Esophagus muscularis mucosa (tissue), 4 donors: ENCODE measurements around the gene CD6. TPM values are rescaled to one million over a fixed set of nuclear protein-coding genes. Genes with fewer than 3 reads are reported as not detected.

ENCODE experiments used
- DNase-seq: peaks from one replicate; pipeline ENCODE4 v3.0.0-alpha.2; 2017; ENCODE audit errors: extremely low spot score
- H3K27ac ChIP-seq, 4 donors: fragments of 200-600 bp; sonication (generic); replicated peaks in 1 of 4; 1 replicate in 3 of 4; 2 replicates in 1 of 4; pipeline ENCODE4 v1.5.1; 2016 to 2019; ENCODE audit warnings: mild to moderate bottlenecking in 1 of 4
- H3K27me3 ChIP-seq, 4 donors: fragments of 200-600 bp; sonication (generic); one replicate each; pipeline versions ENCODE4 v1.5.1 to v1.6.0; 2016 to 2019
- H3K36me3 ChIP-seq, 4 donors: fragments of 200-600 bp; sonication (generic); one replicate each; pipeline ENCODE4 v1.5.1; 2016 to 2019
- H3K4me1 ChIP-seq, 4 donors: fragments of 200-600 bp; sonication (generic); one replicate each; pipeline ENCODE4 v1.5.1; 2016 to 2019
- H3K4me3 ChIP-seq, 4 donors: fragments of 200-600 bp; sonication (generic); 1 replicate in 2 of 4; 2 replicates in 2 of 4; pipeline ENCODE4 v1.5.1; 2016 to 2019; ENCODE audit warnings: mild to moderate bottlenecking in 4 of 4, moderate library complexity in 1 of 4
- H3K9me3 ChIP-seq, 4 donors: fragments of 200-600 bp; sonication (generic); 1 replicate in 3 of 4; 2 replicates in 1 of 4; pipeline ENCODE4 v1.5.1; 2016 to 2019
- EP300 ChIP-seq: sonication (generic); formaldehyde crosslinking; IDR thresholded peaks from one replicate; pipeline ENCODE4 v1.6.1; 2017; ENCODE audit warnings: antibody characterized with exemption
- POLR2A ChIP-seq: fragments of 450-650 bp; IDR thresholded peaks from one replicate; pipeline ENCODE4 v1.6.1; 2017; ENCODE audit warnings: antibody characterized with exemption, moderate library complexity, mild to moderate bottlenecking, low read depth
- POLR2AphosphoS5 ChIP-seq, 2 donors: sonication (generic); formaldehyde crosslinking; IDR thresholded peaks; one replicate each; pipeline ENCODE4 v1.6.1; 2017; ENCODE audit warnings: antibody characterized with exemption in 2 of 2
- WGBS: methylation state at CpG from one replicate; pipeline ENCODE4 v1.1.5; 2018; 5-methylcytosine and 5-hydroxymethylcytosine counted together
- intact Hi-C: fragments of 100-400 bp; cut with DNase I; formaldehyde crosslinking; loops from one replicate; pipeline ENCODE4 v1.15.1; 2023
- total RNA-seq, 4 donors: library from RNA; depleted of rRNA; stranded (reverse); fragments of >200 nt; gene quantifications; one replicate each; pipeline versions ENCODE4 v1.1.0 to v1.2.1, GENCODE V29; 2016
- TF ChIP-seq, protein P1 (sequence below), 3 experiments: fragments of 200-600 bp in 2 of 3; fragments of 450-650 bp in 1 of 3; sonication (generic) in 2 of 3; IDR thresholded peaks; one replicate each; pipeline ENCODE4 v1.5.1; 2017 to 2019; ENCODE audit warnings: antibody characterized with exemption in 3 of 3, mild to moderate bottlenecking in 2 of 3, moderate library complexity in 1 of 3

Gene CD6
- total RNA-seq, 4 donors from 2014 or later = 0.32 to 2.2 (median 1.3) TPM; not detected in 1

DNA sequence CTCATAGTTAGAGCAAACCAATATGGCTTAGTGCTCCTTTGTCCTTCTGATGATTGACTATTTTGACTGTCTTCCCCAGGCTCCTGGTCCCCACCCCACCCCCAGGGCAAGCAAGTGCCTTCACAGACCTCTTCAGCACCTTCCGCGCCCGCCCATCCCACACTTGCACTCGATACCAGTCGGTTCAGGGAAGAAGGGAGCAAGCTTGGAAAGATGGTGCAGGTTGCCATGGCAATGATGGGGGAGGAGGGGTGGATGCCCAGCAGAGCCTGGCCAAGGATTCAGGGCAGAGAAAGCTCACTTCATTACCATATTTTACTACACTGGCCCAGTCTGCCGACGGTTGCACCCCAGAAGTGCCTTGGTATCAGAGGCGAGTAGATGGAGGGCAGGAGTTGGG is 45.0 kb upstream of the CD6 start:
- intact Hi-C loops = no loop called here
- TF ChIP-seq EP300 = no peak
- TF ChIP-seq POLR2AphosphoS5 (IDR thresholded peaks at IDR 0.05) = no peak
- TF ChIP-seq, protein P1, sequence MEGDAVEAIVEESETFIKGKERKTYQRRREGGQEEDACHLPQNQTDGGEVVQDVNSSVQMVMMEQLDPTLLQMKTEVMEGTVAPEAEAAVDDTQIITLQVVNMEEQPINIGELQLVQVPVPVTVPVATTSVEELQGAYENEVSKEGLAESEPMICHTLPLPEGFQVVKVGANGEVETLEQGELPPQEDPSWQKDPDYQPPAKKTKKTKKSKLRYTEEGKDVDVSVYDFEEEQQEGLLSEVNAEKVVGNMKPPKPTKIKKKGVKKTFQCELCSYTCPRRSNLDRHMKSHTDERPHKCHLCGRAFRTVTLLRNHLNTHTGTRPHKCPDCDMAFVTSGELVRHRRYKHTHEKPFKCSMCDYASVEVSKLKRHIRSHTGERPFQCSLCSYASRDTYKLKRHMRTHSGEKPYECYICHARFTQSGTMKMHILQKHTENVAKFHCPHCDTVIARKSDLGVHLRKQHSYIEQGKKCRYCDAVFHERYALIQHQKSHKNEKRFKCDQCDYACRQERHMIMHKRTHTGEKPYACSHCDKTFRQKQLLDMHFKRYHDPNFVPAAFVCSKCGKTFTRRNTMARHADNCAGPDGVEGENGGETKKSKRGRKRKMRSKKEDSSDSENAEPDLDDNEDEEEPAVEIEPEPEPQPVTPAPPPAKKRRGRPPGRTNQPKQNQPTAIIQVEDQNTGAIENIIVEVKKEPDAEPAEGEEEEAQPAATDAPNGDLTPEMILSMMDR (IDR thresholded peaks at IDR 0.05) = no peak
- TF ChIP-seq POLR2A = no peak
- peaks cover 0 to 40% (median 7%) of the 10 kb centered on the region in 4 donors for H3K27me3 ChIP-seq
- no peak overlapping the region for H3K4me3 ChIP-seq
- H3K4me1 ChIP-seq = peaks cover 18 to 24% (median 23%) of the 10 kb centered on the region in 4 donors
- no peak for DNase-seq
- H3K27ac ChIP-seq = no peak overlapping the region
- peaks cover 15 to 25% (median 21%) of the 10 kb centered on the region in 4 donors for H3K36me3 ChIP-seq
- WGBS = 95% methylated on average over 8 of the region's 8 CpGs
- H3K9me3 ChIP-seq = no peaks in the 10 kb centered on the region

DNA sequence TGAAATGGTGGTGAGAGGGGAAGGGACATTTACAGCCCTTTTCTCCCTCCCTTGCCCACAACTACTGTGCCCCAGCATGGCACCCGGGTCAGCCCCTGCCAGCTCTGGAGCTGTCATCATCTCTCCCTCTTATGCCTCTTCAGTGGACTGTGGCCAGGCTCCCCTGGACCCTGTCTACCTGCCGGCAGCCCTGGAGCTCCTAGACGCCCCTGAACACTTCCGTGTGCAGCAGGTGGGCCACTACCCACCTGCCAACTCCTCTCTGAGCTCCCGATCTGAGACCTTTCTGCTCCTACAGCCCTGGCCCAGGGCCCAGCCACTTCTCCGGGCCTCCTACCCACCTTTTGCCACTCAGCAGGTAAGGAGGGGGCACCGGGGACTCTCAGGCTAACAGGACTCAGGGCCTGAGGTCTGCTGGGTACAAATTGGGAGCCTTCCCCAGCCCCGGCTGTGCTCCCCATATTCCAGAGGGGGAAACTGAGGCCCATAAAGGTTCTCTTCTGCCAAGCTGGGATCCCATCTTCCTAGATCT is 44.4 kb upstream of the CD6 start:
- intact Hi-C loops = no loop called here
- TF ChIP-seq, protein P1 (IDR thresholded peaks at IDR 0.05) = no peak
- TF ChIP-seq EP300 (no peak), POLR2A (no peak), POLR2AphosphoS5 (IDR thresholded peaks at IDR 0.05) (no peak)
- Histone ChIP-seq H3K36me3 (peaks cover 9 to 19% (median 17%) of the 10 kb centered on the region in 4 donors), H3K27ac (no peak overlapping the region), H3K4me1 (peaks cover 18 to 24% (median 23%) of the 10 kb centered on the region in 4 donors), H3K4me3 (no peak overlapping the region), H3K9me3 (no peaks in the 10 kb centered on the region), H3K27me3 (peaks cover 0 to 40% (median 7%) of the 10 kb centered on the region in 4 donors)
- WGBS = 89% methylated on average over 8 of the region's 8 CpGs
- no peak for DNase-seq

DNA sequence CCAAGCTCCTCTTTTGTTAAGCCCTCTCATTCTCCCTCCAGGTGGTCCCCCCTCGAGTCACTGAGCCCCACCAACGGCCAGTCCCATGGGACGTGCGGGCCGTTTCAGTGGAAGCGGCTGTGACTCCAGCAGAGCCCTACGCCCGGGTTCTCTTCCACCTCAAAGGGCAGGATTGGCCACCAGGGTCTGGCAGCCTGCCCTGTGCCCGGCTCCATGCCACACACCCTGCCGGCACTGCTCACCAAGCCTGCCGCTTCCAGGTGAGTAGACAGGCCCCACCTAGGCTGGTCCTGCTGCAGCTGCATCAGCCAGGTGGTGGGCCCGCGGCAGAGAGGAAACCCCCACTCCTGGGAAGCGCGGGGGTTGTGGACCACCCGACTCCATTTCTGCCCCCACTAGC is 43.9 kb upstream of the CD6 start:
- intact Hi-C loops = no loop called here
- H3K27ac ChIP-seq = no peak overlapping the region
- peaks cover 0 to 40% (median 7%) of the 10 kb centered on the region in 4 donors for H3K27me3 ChIP-seq
- H3K4me1 ChIP-seq = peaks cover 18 to 24% (median 23%) of the 10 kb centered on the region in 4 donors
- H3K36me3 ChIP-seq = peaks cover 4 to 15% (median 12%) of the 10 kb centered on the region in 4 donors
- DNase-seq = no peak
- no peak overlapping the region for H3K4me3 ChIP-seq
- WGBS = 97% methylated on average over 5 of the region's 16 CpGs
- TF ChIP-seq, protein P1 (IDR thresholded peaks at IDR 0.05) = no peak
- TF ChIP-seq POLR2AphosphoS5 (IDR thresholded peaks at IDR 0.05) (no peak), EP300 (no peak), POLR2A (no peak)
- H3K9me3 ChIP-seq = no peaks in the 10 kb centered on the region

DNA sequence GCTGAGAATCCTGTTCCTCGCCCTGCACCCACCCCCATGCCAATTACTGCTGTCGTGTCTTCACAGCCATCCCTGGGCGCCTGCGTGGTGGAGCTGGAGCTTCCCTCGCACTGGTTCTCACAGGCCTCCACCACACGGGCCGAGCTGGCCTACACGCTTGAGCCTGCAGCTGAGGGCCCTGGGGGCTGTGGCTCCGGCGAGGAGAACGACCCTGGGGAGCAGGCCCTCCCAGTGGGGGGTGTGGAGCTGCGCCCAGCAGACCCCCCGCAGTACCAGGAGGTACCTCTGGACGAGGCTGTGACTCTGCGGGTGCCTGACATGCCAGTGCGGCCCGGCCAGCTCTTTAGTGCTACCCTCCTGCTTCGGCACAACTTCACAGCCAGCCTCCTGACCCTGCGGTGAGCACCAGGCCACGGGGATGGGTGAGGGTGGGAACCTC is 42.9 kb upstream of the CD6 start:
- peaks cover 0 to 35% (median 7%) of the 10 kb centered on the region in 4 donors for H3K27me3 ChIP-seq
- peaks cover 18 to 21% (median 21%) of the 10 kb centered on the region in 4 donors for H3K4me1 ChIP-seq
- intact Hi-C loops = no loop called here
- H3K36me3 ChIP-seq = peaks cover 0 to 6% (median 3%) of the 10 kb centered on the region in 4 donors
- no peak overlapping the region for H3K27ac ChIP-seq
- TF ChIP-seq POLR2AphosphoS5 (IDR thresholded peaks at IDR 0.05) (no peak), POLR2A (no peak), EP300 (no peak)
- TF ChIP-seq, protein P1 (IDR thresholded peaks at IDR 0.05) = no peak
- no peak overlapping the region for H3K4me3 ChIP-seq
- H3K9me3 ChIP-seq = no peaks in the 10 kb centered on the region
- DNase-seq = no peak
- WGBS = 100% methylated on average over 3 of the region's 20 CpGs
